ENCODE results near the gene MYH2. TPM values are rescaled to one million over a fixed set of nuclear protein-coding genes. Genes with fewer than 3 reads are reported as not detected.

The MYH2 gene
- total RNA-seq, 1 experiment from 2014 or later, result 0.23 TPM

Other genes starting within 250 kb of the MYH2 start
- gene MYH13, start 176.7 kb downstream of the MYH2 start, total RNA-seq (2014; rRNA removed; shearing (Covaris generic); ENCODE audit: low replicate concordance), result 0.03 TPM in 1 of 2 replicates, not detected in the other
- gene MYH8, start 127.7 kb downstream of the MYH2 start, total RNA-seq (2014; rRNA removed; shearing (Covaris generic); ENCODE audit: low replicate concordance), result not detected in 2 replicates
- gene MYH4, start 80.1 kb downstream of the MYH2 start, total RNA-seq (2014; rRNA removed; shearing (Covaris generic); ENCODE audit: low replicate concordance), result not detected in 2 replicates
- gene MYH1, start 31.1 kb downstream of the MYH2 start, total RNA-seq (2014; rRNA removed; shearing (Covaris generic); ENCODE audit: low replicate concordance), result not detected in 2 replicates
- 0.02 and 1.2 TPM in 2 replicates for gene MYH3, start 107.7 kb upstream of the MYH2 start, total RNA-seq (2014; rRNA removed; shearing (Covaris generic); ENCODE audit: low replicate concordance)
- gene SCO1, start 147.9 kb upstream of the MYH2 start, total RNA-seq (2014; rRNA removed; shearing (Covaris generic); ENCODE audit: low replicate concordance), result 40.4 and 44.7 TPM in 2 replicates
- gene ADPRM, start 147.9 kb upstream of the MYH2 start, total RNA-seq (2014; rRNA removed; shearing (Covaris generic); ENCODE audit: low replicate concordance), result 5.3 and 12.5 TPM in 2 replicates
- 0.57 and 2.4 TPM in 2 replicates for gene TMEM220, start 180.4 kb upstream of the MYH2 start, total RNA-seq (2014; rRNA removed; shearing (Covaris generic); ENCODE audit: low replicate concordance)

Measured in MG63 (cell line).